ENCODE data around the gene TIMM17A.

TIMM17A gene

GRCh38 chr1:202013603-202014002 lies 58.3 kb downstream of the TIMM17A start:
- H3K36me3 ChIP-seq (ENCODE audit: insufficient read depth, low read length): no peaks in the 10 kb centered on the region
- H3K27me3 ChIP-seq (ENCODE audit: insufficient read depth, low read length, poor library complexity, severe bottlenecking): no peaks in the 10 kb centered on the region
- no peaks in the 10 kb centered on the region for H3K4me1 ChIP-seq (ENCODE audit: insufficient read depth, low read length, poor library complexity, severe bottlenecking)
- H3K4me2 ChIP-seq (ENCODE audit: low read depth, low read length, poor library complexity, severe bottlenecking): no peak overlapping the region
- H3F3A ChIP-seq (ENCODE audit: low read depth): no peaks in the 10 kb centered on the region
- H2AFZ ChIP-seq (ENCODE audit: low read length): no peak overlapping the region
- H3K79me2 ChIP-seq (ENCODE audit: insufficient read depth, low read length): no peaks in the 10 kb centered on the region
- no peak overlapping the region for H3K9ac ChIP-seq (ENCODE audit: low read depth, low read length, poor library complexity, severe bottlenecking)
- H3K4me3 ChIP-seq (ENCODE audit: low read length, poor library complexity, severe bottlenecking): no peak overlapping the region
- no peaks in the 10 kb centered on the region for H4K20me1 ChIP-seq (ENCODE audit: insufficient read depth, low read length, poor library complexity, severe bottlenecking)
- H3K9me2 ChIP-seq (replicated peaks; ENCODE audit: low read depth, low read length): no peaks in the 10 kb centered on the region
- H3K9me3 ChIP-seq (ENCODE audit: insufficient read depth, low read depth, low read length): no peaks in the 10 kb centered on the region
- TF ChIP-seq EZH2phosphoT487 (IDR thresholded peaks at IDR 0.05; ENCODE audit: borderline replicate concordance) (no peak), CTCF (conservative IDR thresholded peaks at IDR 0.05; ENCODE audit: low read length) (no peak)

GRCh38 chr1:202014060-202014459 lies 58.8 kb downstream of the TIMM17A start:
- no peak overlapping the region for H3K4me2 ChIP-seq (ENCODE audit: low read depth, low read length, poor library complexity, severe bottlenecking)
- H3F3A ChIP-seq (ENCODE audit: low read depth): no peaks in the 10 kb centered on the region
- H3K4me1 ChIP-seq (ENCODE audit: insufficient read depth, low read length, poor library complexity, severe bottlenecking): no peaks in the 10 kb centered on the region

GRCh38 chr1:202014915-202015661 lies 59.8 kb downstream of the TIMM17A start:
- H3K9ac ChIP-seq (ENCODE audit: low read depth, low read length, poor library complexity, severe bottlenecking): no peak overlapping the region
- no peaks in the 10 kb centered on the region for H3F3A ChIP-seq (ENCODE audit: low read depth)
- H3K36me3 ChIP-seq (ENCODE audit: insufficient read depth, low read length): no peaks in the 10 kb centered on the region
- no peaks in the 10 kb centered on the region for H3K9me3 ChIP-seq (ENCODE audit: insufficient read depth, low read depth, low read length)
- no peak for TF ChIP-seq CTCF (conservative IDR thresholded peaks at IDR 0.05; ENCODE audit: low read length)
- no peak for TF ChIP-seq EZH2phosphoT487 (IDR thresholded peaks at IDR 0.05; ENCODE audit: borderline replicate concordance)
- no peak overlapping the region for H2AFZ ChIP-seq (ENCODE audit: low read length)
- no peak overlapping the region for H3K4me3 ChIP-seq (ENCODE audit: low read length, poor library complexity, severe bottlenecking)
- H4K20me1 ChIP-seq (ENCODE audit: insufficient read depth, low read length, poor library complexity, severe bottlenecking): no peaks in the 10 kb centered on the region
- no peaks in the 10 kb centered on the region for H3K4me1 ChIP-seq (ENCODE audit: insufficient read depth, low read length, poor library complexity, severe bottlenecking)
- H3K4me2 ChIP-seq (ENCODE audit: low read depth, low read length, poor library complexity, severe bottlenecking): no peak overlapping the region
- H3K79me2 ChIP-seq (ENCODE audit: insufficient read depth, low read length): no peaks in the 10 kb centered on the region
- H3K27me3 ChIP-seq (ENCODE audit: insufficient read depth, low read length, poor library complexity, severe bottlenecking): no peaks in the 10 kb centered on the region
- H3K9me2 ChIP-seq (replicated peaks; ENCODE audit: low read depth, low read length): no peaks in the 10 kb centered on the region

More at GRCh38 chr1:202014060-202014459, 58.8 kb downstream of the TIMM17A start:
- no peaks in the 10 kb centered on the region for H3K36me3 ChIP-seq (ENCODE audit: insufficient read depth, low read length)
- no peaks in the 10 kb centered on the region for H3K9me2 ChIP-seq (replicated peaks; ENCODE audit: low read depth, low read length)
- no peaks in the 10 kb centered on the region for H3K9me3 ChIP-seq (ENCODE audit: insufficient read depth, low read depth, low read length)
- H2AFZ ChIP-seq (ENCODE audit: low read length): no peak overlapping the region
- no peaks in the 10 kb centered on the region for H4K20me1 ChIP-seq (ENCODE audit: insufficient read depth, low read length, poor library complexity, severe bottlenecking)
- H3K27me3 ChIP-seq (ENCODE audit: insufficient read depth, low read length, poor library complexity, severe bottlenecking): no peaks in the 10 kb centered on the region
- H3K9ac ChIP-seq (ENCODE audit: low read depth, low read length, poor library complexity, severe bottlenecking): no peak overlapping the region
- H3K4me3 ChIP-seq (ENCODE audit: low read length, poor library complexity, severe bottlenecking): no peak overlapping the region
- no peak for TF ChIP-seq EZH2phosphoT487 (IDR thresholded peaks at IDR 0.05; ENCODE audit: borderline replicate concordance)
- TF ChIP-seq CTCF (conservative IDR thresholded peaks at IDR 0.05; ENCODE audit: low read length): no peak
- no peaks in the 10 kb centered on the region for H3K79me2 ChIP-seq (ENCODE audit: insufficient read depth, low read length)

All from Loucy (cell line).